ENCODE measurements around the gene PRR5L.

PRR5L gene

GRCh38 chr11:36447514-36447913 lies 151.4 kb downstream of the PRR5L start:
- DNase-seq = no peak

GRCh38 chr11:36447947-36448346 lies 151.9 kb downstream of the PRR5L start:
- no peak for DNase-seq

- DNase-seq = no peak
Observed at GRCh38 chr11:36449561-36450096, 153.5 kb downstream of the PRR5L start.

GRCh38 chr11:36450110-36450572 lies 154.1 kb downstream of the PRR5L start:
- no peak for DNase-seq

- DNase-seq = no peak
Observed at GRCh38 chr11:36451045-36451444, 155.0 kb downstream of the PRR5L start.

DNA sequence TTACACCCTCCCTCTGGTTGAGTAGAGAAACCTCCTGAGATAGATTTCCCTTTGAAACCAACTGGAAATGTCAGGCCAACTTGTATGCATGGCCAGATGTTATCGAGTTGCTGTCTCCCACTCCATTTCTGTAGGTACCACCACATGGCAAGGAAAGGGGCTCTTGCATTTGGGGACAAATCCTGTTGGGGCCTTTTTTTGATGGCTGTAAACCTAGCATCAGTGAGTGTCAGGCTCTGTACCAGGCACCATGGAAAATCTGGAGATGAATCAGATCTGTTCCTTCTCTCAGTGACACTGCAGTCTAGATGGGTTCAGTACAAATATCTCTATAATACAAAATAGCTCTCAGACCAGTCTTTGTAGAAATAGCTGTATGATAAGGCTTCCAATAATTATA lies 155.6 kb downstream of the PRR5L start:
- DNase-seq = no peak

DNA sequence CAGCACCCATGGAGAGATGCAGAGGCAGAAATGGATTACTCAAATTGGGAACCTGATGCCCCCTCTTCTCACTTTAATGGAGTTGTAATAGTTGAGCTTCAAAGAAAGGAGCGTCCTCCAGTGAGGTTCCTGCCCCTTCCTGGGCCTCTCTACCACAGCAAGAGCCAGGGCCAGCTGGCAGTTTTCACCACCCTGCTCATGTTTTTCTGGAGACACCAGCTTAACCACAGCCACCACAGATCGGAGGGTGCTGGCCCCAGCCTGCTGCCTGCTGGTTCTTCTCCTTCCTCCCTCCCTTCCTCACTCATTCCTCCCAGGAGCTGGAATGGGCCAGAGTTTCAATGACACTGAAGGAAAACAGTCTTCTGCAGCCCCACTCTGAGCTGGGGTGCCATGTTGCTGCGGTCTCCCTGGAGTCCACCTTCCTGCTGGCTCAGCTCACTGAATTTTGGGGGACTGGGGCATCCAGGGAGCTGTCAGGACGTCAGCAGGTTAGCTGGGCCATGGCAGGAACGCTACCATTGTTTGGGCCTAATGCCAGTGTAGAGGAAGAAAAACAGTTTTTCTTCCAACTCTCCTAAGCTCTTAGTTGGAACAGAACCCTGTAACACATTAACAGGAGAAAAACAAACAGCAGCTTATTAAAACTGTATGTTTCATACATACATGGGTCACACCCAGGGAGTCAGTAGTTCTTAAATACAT lies 156.3 kb downstream of the PRR5L start:
- DNase-seq = no peak

DNA sequence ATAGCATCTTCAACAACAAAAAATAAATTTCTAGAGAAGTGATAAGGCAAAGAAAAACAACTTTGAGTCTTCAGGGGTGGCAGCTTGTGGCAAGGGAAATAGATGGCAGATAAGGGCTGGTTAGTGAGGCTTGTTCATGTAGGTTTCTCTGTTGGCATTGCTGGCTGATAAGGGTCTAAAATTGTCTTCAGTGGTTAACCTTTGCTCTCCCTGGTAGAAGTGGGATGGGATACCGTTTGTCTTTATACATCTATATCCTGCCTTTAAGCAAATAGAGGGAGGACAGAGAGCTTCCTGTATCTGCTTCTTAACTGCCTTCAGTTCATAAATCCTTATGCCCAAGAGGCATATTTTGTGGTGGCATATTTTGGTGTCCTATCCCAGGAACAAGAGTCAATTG lies 156.9 kb downstream of the PRR5L start:
- DNase-seq = no peak

DNA sequence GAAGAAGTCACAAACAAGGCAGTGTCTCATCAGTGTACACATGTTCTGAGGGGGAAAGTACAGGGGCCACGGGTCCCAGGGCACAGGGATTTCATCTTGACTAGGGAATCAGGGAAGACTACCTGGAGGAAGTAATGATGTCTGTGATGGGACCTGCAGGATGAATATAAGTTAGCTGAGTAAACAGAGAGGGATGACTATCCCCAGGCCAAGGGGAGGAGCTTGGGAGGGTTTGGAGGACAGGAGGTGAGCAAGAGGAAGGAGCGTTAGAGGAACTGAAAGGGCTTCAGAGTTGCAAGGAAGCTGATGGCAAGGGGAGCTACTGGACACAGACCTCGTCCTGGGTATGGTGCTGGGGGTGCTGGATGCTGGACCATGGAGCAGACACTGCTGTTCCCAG lies 157.6 kb downstream of the PRR5L start:
- no peak for DNase-seq

GRCh38 chr11:36454551-36454940 lies 158.5 kb downstream of the PRR5L start:
- DNase-seq = no peak

GRCh38 chr11:36454941-36455631 lies 159.0 kb downstream of the PRR5L start:
- DNase-seq = no peak

GRCh38 chr11:36455658-36456111 lies 159.6 kb downstream of the PRR5L start:
- peak; percentile 87 for DNase-seq

DNA sequence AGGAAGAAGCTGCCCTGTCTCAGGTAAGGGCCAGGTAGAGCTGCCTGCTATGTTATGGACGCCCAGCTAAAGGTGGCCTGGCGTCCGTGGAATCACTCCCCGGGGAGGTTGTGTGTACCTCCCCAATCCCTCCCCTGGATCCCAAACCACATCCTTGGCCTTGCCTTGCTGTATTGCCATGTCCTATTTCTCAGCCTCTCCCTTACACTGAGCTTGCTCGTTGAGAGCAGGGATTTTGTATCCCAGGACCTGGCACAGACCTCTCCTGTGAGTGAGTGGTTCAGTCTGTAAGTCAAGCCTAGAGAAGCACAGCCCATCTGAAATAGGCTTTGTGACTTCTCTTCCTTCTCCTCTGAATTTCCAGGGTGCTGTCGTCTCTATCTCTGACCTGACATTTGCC lies 160.1 kb downstream of the PRR5L start:
- no peak for DNase-seq

- no peak for DNase-seq
Observed at GRCh38 chr11:36458129-36458915, 162.2 kb downstream of the PRR5L start.

DNA sequence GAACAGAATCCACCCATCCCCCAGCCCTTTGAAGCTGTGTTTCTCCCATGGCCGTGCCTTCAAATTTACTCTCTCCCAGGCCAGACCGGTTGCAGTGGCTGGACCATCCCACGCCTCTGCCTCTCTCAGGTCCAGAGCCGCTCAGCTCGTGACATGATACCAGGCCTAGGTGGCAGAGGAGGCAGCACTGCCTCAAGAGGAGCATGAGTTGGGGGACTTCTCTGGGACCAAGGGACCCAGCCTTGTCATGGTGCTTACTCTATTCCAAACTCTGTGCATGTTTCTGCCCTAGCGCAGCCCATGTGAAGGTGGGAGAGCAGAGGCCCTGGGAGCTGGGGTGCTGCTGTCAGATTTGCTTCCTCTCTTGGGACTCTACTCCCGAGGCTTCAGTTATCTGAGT lies 163.0 kb downstream of the PRR5L start:
- DNase-seq = no peak

GRCh38 chr11:36460220-36460619 lies 164.1 kb downstream of the PRR5L start:
- DNase-seq = no peak

DNA sequence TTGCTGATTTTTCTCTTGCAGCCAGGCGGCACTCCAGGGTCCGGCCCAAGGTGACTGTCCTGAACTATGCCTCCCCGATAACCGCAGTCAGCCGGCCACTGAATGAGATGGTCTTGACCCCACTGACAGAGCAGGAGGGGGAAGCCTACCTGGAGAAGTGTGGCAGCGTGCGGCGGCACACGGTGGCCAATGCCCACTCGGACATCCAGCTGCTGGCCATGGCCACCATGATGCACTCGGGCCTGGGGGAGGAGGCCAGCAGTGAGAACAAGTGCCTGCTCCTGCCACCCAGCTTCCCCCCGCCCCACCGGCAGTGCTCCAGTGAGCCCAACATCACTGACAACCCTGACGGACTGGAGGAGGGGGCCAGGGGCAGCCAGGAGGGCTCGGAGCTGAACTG lies 166.2 kb downstream of the PRR5L start:
- DNase-seq = no peak

DNA sequence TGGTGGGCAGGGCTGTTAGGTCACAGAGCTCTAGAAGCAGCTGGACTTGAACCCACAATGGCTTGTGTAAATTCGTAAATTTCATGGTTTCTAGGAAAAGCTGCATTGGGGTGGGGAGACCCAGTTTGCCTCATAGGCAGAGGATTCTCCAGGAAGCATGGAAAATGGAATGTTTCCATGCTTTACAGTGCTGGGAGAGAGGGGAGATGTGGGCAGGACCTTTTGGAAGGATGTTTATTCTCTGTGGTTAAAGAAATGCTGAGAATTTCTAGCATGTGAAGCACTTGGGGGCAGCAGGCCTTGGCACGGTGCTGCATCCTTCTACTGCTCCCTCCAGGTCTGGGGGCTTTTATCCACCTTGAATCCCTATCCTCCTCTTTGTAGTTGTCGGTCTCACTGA lies 167.7 kb downstream of the PRR5L start:
- DNase-seq = no peak

- DNase-seq = no peak
Observed at GRCh38 chr11:36464720-36465119, 168.6 kb downstream of the PRR5L start.

DNA sequence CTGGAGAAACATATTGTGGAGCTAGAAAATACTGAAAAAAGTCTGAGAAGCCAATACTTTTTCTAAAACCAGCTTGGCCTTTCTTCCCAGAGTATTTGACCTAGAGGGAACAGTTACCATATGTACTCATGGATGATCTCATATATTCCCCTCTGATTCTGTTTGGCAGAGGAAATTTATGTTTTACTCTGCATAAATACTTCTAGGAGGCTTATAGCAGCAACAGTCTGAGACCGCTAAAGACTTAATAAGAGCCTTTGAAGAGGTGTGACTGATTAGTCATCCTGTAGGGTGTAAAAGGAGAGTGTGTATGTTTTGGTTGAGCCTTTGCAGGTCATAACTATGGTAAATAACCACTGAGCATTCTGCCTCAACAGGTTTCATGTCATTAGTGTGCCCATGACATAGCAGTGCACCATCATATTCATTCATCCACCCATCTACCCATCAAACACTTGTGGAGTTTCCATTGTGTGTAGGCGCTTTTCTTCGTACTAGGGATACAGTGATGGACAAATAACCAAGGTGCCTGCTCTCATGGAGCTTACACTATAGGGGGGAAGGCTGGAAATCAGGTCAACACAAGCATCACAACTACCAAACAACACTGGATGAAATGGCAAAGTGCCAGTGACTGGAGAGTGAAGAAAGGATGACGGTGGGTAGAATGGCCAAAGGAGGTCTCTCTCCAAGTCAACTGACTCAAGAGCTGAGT lies 169.5 kb downstream of the PRR5L start:
- DNase-seq = no peak

DNA sequence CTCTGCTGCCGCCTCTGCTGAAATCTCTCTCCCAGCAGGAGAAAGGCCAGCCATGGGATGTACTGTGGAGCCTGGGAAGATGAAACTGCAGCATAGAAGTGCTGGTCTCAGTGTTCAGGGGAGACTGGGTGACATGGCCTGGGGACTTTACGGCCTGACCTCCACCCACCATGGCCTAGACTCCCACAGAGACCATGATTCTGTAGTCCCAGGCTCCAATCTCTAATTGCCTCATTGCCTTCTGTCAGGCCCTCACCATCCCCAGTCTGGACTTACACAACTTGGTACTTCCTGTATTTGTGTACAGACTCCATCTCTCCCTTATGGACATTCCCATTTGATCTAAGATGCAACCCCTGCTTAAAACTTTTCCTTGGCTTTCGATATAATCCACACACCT lies 170.9 kb downstream of the PRR5L start:
- DNase-seq = no peak

- no peak for DNase-seq
Observed at GRCh38 chr11:36467916-36468315, 171.8 kb downstream of the PRR5L start.

GRCh38 chr11:36469063-36469462 lies 173.0 kb downstream of the PRR5L start:
- no peak for DNase-seq
